ENCODE data around the gene CMPK2.

GRCh38 chr2:6874032-6874431 is 8.3 kb upstream of the CMPK2 start:
- TF ChIP-seq CTCF (IDR thresholded peaks at IDR 0.05) (no peak), POLR2A (IDR thresholded peaks at IDR 0.05) (no peak)
